ENCODE data around the gene LAPTM4A. TPM values are rescaled to one million over a fixed set of nuclear protein-coding genes. Genes with fewer than 3 reads are reported as not detected.
A peak's percentile ranks its signal among the peaks of the same experiment; 100 is the strongest.

Gene LAPTM4A
- total RNA-seq (ENCODE audit: low replicate concordance) = 196 and 229 TPM in 2 replicates
- long read RNA-seq, transcript LAPTM4A-201 (7 exons, 1,765 nt) = major isoform, 1,284 of 1,344 reads
- long read RNA-seq, partial matches to known transcripts = 15 of 1,344 reads
- long read RNA-seq, other reads (novel, unspliced or antisense) = 42 of 1,344 reads

DNA sequence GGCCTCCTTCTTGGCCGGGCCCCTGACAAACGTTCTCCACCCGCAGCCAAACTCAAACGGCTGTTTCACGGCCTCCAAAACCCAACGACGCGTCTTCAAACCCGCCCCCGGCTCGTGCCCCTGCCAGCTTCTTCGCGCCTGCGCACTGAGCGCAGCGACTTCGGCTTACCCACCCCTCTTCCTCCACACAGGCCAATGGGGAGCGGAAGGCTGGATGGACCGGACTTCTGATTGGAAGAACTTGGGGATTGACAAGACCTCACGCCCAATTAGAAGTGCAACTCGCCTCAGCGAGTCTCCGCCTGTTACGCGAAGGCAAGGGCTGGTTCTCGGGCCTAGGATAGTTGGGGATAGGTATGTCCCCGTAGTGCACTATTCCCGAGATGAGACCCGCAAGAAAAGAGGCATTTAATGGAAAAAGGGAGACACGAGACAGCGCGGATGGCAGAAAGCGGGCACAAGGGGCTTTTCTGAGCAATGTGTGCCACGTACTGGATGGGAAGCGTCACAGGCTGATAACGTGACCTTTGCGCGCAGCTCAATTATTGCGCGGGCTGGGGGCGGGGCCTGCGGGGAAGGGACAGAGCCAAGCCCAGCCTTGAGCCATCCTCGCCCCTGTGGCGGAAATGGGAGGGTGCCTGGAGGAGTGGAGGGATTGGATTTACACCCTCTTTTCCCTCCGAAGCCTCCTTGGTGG lies at the start of gene LAPTM4A:
Gene LAPTM4A (minus strand): TSS at position 97 of the 697 bp plus-strand sequence. CDS start 108 bp downstream, outside the sequence.
- TF ChIP-seq, protein P1, sequence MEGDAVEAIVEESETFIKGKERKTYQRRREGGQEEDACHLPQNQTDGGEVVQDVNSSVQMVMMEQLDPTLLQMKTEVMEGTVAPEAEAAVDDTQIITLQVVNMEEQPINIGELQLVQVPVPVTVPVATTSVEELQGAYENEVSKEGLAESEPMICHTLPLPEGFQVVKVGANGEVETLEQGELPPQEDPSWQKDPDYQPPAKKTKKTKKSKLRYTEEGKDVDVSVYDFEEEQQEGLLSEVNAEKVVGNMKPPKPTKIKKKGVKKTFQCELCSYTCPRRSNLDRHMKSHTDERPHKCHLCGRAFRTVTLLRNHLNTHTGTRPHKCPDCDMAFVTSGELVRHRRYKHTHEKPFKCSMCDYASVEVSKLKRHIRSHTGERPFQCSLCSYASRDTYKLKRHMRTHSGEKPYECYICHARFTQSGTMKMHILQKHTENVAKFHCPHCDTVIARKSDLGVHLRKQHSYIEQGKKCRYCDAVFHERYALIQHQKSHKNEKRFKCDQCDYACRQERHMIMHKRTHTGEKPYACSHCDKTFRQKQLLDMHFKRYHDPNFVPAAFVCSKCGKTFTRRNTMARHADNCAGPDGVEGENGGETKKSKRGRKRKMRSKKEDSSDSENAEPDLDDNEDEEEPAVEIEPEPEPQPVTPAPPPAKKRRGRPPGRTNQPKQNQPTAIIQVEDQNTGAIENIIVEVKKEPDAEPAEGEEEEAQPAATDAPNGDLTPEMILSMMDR (conservative IDR thresholded peaks at IDR 0.05) = peak; percentile 44
- no peak within 1 kb of the TSS for H3K4me3 Mint-ChIP-seq
- H3K9me3 Mint-ChIP-seq = no peaks in the 10 kb centered on the region
- H3K4me1 Mint-ChIP-seq (ENCODE audit: unreplicated experiment) = peaks cover 18% of the 10 kb centered on the region
- no peaks in the 10 kb centered on the region for H3K27me3 Mint-ChIP-seq
- no peak within 1 kb of the TSS for H3K27ac Mint-ChIP-seq
- no peaks in the 10 kb centered on the region for H3K36me3 Mint-ChIP-seq
- DNase-seq (ENCODE audit: extremely low spot score, unreplicated experiment) = peak; percentile 98

DNA sequence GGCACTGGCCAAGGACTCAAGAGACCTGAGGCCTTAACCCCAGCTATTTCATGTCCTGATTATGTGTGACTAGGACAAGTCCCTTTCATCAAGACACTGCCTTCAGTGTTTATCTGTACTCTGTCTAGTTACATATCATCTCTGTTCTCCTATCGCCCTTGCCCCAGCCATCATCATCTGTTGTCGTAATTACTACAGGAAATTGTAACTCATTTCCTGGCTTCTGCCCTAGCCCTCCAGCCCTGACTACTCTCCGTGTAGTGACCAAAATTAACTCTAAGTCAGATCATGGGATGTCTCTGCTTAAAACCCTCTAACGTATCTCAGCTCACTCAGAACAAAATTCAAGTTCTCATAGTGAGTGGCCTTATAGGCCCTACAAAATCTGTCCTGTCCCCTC lies 49.3 kb upstream of the LAPTM4A start:
- no peak overlapping the region for H3K4me3 Mint-ChIP-seq
- no peak for DNase-seq (ENCODE audit: extremely low spot score, unreplicated experiment)
- H3K36me3 Mint-ChIP-seq = no peaks in the 10 kb centered on the region
- H3K9me3 Mint-ChIP-seq = no peaks in the 10 kb centered on the region
- no peaks in the 10 kb centered on the region for H3K27me3 Mint-ChIP-seq
- H3K4me1 Mint-ChIP-seq (ENCODE audit: unreplicated experiment) = peaks cover 18% of the 10 kb centered on the region
- TF ChIP-seq, protein P1 (conservative IDR thresholded peaks at IDR 0.05) = no peak
- no peak overlapping the region for H3K27ac Mint-ChIP-seq

DNA sequence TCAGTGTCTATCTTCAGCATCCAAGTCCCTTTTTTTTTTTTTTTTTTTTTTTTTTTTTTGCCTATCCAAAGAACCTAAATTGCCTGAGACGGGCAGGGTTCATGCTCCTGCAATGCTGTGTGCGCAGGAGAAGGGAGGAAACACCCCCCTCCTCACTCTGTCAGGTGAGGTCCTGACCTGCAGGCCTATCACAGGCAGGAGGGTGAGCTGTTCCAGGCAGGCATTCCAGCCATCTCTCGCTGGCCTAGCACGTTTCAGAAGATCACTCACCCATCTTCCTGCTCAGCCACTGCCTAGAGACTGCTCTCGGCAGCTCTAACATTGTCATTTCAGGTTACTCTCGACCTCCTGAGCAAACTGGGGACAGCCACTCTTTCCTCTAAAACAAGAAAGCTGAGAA lies 48.4 kb upstream of the LAPTM4A start:
- Mint-ChIP-seq H3K27ac (no peak overlapping the region), H3K4me3 (no peak overlapping the region), H3K36me3 (no peaks in the 10 kb centered on the region), H3K27me3 (no peaks in the 10 kb centered on the region), H3K4me1 (ENCODE audit: unreplicated experiment) (peaks cover 15% of the 10 kb centered on the region), H3K9me3 (no peaks in the 10 kb centered on the region)
- DNase-seq (ENCODE audit: extremely low spot score, unreplicated experiment) = no peak
- TF ChIP-seq, protein P1 (conservative IDR thresholded peaks at IDR 0.05) = no peak

DNA sequence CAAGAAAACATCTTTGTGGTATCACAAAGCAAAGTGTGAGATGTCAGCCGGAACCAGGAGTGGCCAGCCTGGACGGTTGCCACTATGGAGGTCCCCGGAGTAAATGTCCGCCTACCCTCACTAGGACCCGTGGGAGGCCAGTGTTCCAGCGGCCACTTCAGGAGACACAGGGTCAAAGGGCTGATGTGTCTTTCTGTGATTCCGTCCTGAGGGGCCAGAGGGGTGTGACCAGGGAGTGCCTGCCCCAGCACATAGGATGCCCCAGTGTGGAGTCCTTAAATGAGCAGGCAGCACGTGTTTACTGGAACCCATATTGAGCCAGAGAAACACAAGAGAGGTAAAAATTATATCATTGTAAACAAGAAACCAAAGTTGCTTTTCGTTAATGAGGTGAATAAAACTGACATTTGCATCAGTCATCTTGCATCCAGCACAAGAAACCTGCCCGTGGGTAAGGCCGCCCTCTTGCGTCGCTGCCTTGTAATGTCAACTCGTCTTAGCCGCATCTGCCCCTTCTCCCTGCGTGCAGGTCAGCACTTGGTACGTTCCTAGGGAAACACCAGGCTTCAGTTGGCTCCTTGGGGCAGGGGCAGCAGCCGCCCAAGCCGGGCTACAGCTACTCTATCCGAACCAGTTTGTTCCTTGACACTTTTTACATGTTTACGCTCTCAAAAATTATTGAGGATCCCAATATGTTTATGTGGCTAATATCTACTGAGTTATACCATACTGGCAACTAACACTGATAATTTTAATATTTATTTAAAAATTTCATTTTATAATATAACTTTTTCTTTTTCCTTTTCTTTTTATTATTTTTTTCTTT lies 46.7 kb upstream of the LAPTM4A start:
- peak overlapping the region; percentile 17 for H3K4me3 Mint-ChIP-seq
- H3K36me3 Mint-ChIP-seq = no peaks in the 10 kb centered on the region
- TF ChIP-seq, protein P1 (conservative IDR thresholded peaks at IDR 0.05) = peak; percentile 95
- peak overlapping the region; percentile 67 for H3K27ac Mint-ChIP-seq
- H3K9me3 Mint-ChIP-seq = no peaks in the 10 kb centered on the region
- DNase-seq (ENCODE audit: extremely low spot score, unreplicated experiment) = peak; percentile 80
- H3K27me3 Mint-ChIP-seq = peaks cover 3% of the 10 kb centered on the region
- H3K4me1 Mint-ChIP-seq (ENCODE audit: unreplicated experiment) = peaks cover 27% of the 10 kb centered on the region

DNA sequence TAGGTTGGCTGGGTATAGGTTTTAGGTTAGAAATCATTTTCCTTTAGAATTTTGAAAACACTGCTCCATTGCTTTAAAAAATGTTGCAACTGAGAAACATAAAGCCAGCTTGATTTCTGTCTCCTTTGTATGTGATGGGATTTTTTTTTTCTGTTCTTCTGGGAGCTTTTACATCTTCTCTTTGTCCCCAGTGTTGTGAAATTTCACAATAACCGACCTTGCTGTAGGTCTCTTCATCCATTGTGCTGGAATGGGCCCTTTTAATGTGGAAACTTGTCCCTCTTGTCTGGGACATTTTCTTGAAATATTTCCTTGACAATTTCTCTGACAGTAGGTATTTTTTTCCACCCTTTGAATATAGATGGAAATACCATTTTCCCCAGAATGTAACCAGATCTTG lies 44.0 kb upstream of the LAPTM4A start:
- DNase-seq (ENCODE audit: extremely low spot score, unreplicated experiment) = no peak

More for the DNA sequence above, 44.0 kb upstream of the LAPTM4A start:
- no peak overlapping the region for H3K4me3 Mint-ChIP-seq
- H3K27ac Mint-ChIP-seq = no peak overlapping the region
- H3K9me3 Mint-ChIP-seq = peaks cover 4% of the 10 kb centered on the region
- H3K27me3 Mint-ChIP-seq = peaks cover 3% of the 10 kb centered on the region
- peaks cover 42% of the 10 kb centered on the region for H3K4me1 Mint-ChIP-seq (ENCODE audit: unreplicated experiment)
- H3K36me3 Mint-ChIP-seq = no peaks in the 10 kb centered on the region
- TF ChIP-seq, protein P1 (conservative IDR thresholded peaks at IDR 0.05) = no peak

Data from type B pancreatic cell (in vitro differentiated cells).